Lung (tissue), 12 donors: ENCODE data around the gene MTARC1. TPM values are rescaled to one million over a fixed set of nuclear protein-coding genes. Genes with fewer than 3 reads are reported as not detected.

Experiments used
- ATAC-seq: fragments of 200-7000 bp; cut with Tn5 transposase; one replicate; pipeline ENCODE4 v1.9.1; 2020; ENCODE audit warnings: moderate number of reproducible peaks; ENCODE audit not compliant: insufficient read depth, low FRiP score
- DNase-seq, 3 donors: peaks; one replicate each; pipeline ENCODE4 v3.0.0-alpha.2; 2013 to 2017
- H3K27ac ChIP-seq, 2 donors: one replicate each; pipeline ENCODE4 v1.5.1; 2013; ENCODE audit warnings: mild to moderate bottlenecking in 2 of 2, moderate library complexity in 2 of 2, control low read depth in 1 of 2, inconsistent platforms in 1 of 2, low read depth in 1 of 2, low read length in 1 of 2
- H3K27me3 ChIP-seq, 3 donors: one replicate each; pipeline ENCODE4 v1.5.1; 2013; ENCODE audit warnings: low read length in 2 of 3; ENCODE audit not compliant: control insufficient read depth in 3 of 3, insufficient read depth in 3 of 3
- H3K36me3 ChIP-seq, 4 donors: one replicate each; pipeline ENCODE4 v1.5.1; 2013; ENCODE audit warnings: low read length in 4 of 4, mild to moderate bottlenecking in 1 of 4, moderate library complexity in 1 of 4; ENCODE audit not compliant: control insufficient read depth in 4 of 4, insufficient read depth in 4 of 4
- H3K4me1 ChIP-seq, 5 donors: one replicate each; pipeline ENCODE4 v1.5.1; 2013; ENCODE audit warnings: low read length in 5 of 5, mild to moderate bottlenecking in 2 of 5, moderate library complexity in 1 of 5; ENCODE audit not compliant: control insufficient read depth in 5 of 5, insufficient read depth in 5 of 5
- H3K4me3 ChIP-seq: one replicate; pipeline ENCODE4 v1.5.1; 2013; ENCODE audit warnings: mild to moderate bottlenecking, control low read depth, moderate library complexity
- H3K9ac ChIP-seq, 2 donors: one replicate each; pipeline ENCODE4 v1.5.1; 2013; ENCODE audit warnings: low read length in 2 of 2, control low read depth in 1 of 2; ENCODE audit not compliant: insufficient read depth in 1 of 2
- H3K9me3 ChIP-seq, 4 donors: one replicate each; pipeline ENCODE4 v1.5.1; 2013; ENCODE audit warnings: low read length in 3 of 4, mild to moderate bottlenecking in 1 of 4, moderate library complexity in 1 of 4; ENCODE audit not compliant: control insufficient read depth in 4 of 4, insufficient read depth in 3 of 4
- CTCF ChIP-seq: IDR thresholded peaks from 2 replicates; pipeline ENCODE4 v1.5.1; 2012; ENCODE audit warnings: mild to moderate bottlenecking; ENCODE audit errors: control extremely low read depth, extremely low read depth
- WGBS, 2 donors: extraction: QIAGEN DNeasy Blood & Tissue Kit; methylation state at CpG; one replicate each; pipeline ENCODE4 v1.1.7; 2013; 5-methylcytosine and 5-hydroxymethylcytosine counted together
- polyA plus RNA-seq, 2 donors: library from polyadenylated mRNA; stranded (reverse); fragments of 200-250 nt; gene quantifications; one replicate each; pipeline ENCODE4 v1.2.1, GENCODE V29; 2013
- total RNA-seq, 2 donors: library from RNA; depleted of rRNA in 1 of 2; stranded (reverse); fragments of >200 nt in 1 of 2; gene quantifications; one replicate each; pipeline ENCODE4 v1.2.1, GENCODE V29; 2014 to 2021
- donor health status: control.
- donor health status: control.
- donor health status: Bipolar disorder and iron deficiency.
- donor health status: healthy.
- donor health status: DM: yes; HTN: yes; CAD: no.

The MTARC1 gene
- total and polyA plus RNA-seq, 4 donors: 10.1 to 22.3 (median 15.7) TPM

GRCh38 chr1:220788900-220789299 lies 2.2 kb downstream of the MTARC1 start:
- 61 to 68% methylated on average over 7 of the region's 7 CpGs for WGBS, 2 donors
- Histone ChIP-seq H3K27ac (no peak overlapping the region), H3K4me1 (peaks cover 3 to 33% (median 10%) of the 10 kb centered on the region in 5 donors)

GRCh38 chr1:220789532-220790147 lies 2.9 kb downstream of the MTARC1 start:
- 21 to 38% methylated on average over 2 of the region's 2 CpGs for WGBS, 2 donors
- peaks cover 3 to 33% (median 10%) of the 10 kb centered on the region in 5 donors for H3K4me1 ChIP-seq
- H3K4me3 ChIP-seq: no peak overlapping the region
- no peak for TF ChIP-seq CTCF
- no peak overlapping the region for H3K9ac ChIP-seq
- no peaks in the 10 kb centered on the region for H3K27me3 ChIP-seq
- no peaks in the 10 kb centered on the region for H3K9me3 ChIP-seq
- no peak for ATAC-seq
- no peaks in the 10 kb centered on the region for H3K36me3 ChIP-seq
- no peak for DNase-seq
- no peak overlapping the region for H3K27ac ChIP-seq

More at GRCh38 chr1:220788900-220789299, 2.2 kb downstream of the MTARC1 start:
- H3K36me3 ChIP-seq: peaks cover 0 to 6% (median 0%) of the 10 kb centered on the region in 4 donors
- no peak overlapping the region for H3K4me3 ChIP-seq
- H3K27me3 ChIP-seq: no peaks in the 10 kb centered on the region
- no peak overlapping the region for H3K9ac ChIP-seq
- no peaks in the 10 kb centered on the region for H3K9me3 ChIP-seq
- DNase-seq (no peak), ATAC-seq (no peak)
- TF ChIP-seq CTCF: no peak

- WGBS, 2 donors: 21 to 36% methylated on average over 6 of the region's 6 CpGs
- no peaks in the 10 kb centered on the region for H3K36me3 ChIP-seq
- no peaks in the 10 kb centered on the region for H3K9me3 ChIP-seq
- no peak overlapping the region for H3K4me3 ChIP-seq
- peaks cover 3 to 27% (median 7%) of the 10 kb centered on the region in 5 donors for H3K4me1 ChIP-seq
- ATAC-seq: no peak
- H3K27ac ChIP-seq: peak overlapping the region in 1 of 2 donors; percentile 59
- no peaks in the 10 kb centered on the region for H3K27me3 ChIP-seq
- peak overlapping the region in 1 of 2 donors; percentile 47 for H3K9ac ChIP-seq
- DNase-seq: peak in 1 of 3 donors; percentile 54
- no peak for TF ChIP-seq CTCF
These were observed 4.6 kb downstream of the MTARC1 start for GRCh38 chr1:220791285-220791684.
